Activated B cell treated with CpG ODN at 0.5 μM for 24 hours (primary cell): ENCODE data around the gene PSKH1. TPM values are rescaled to one million over a fixed set of nuclear protein-coding genes. Genes with fewer than 3 reads are reported as not detected.

Source experiments
- ATAC-seq: fragments of 200-7000 bp; cut with Tn5 transposase; one replicate; pipeline ENCODE4 v1.10.0; 2021; ENCODE audit warnings: low read depth, mild to moderate bottlenecking, moderate library complexity
- CTCF ChIA-PET: fragments of 350-600 bp; sonication (Branson Sonifier 250); formaldehyde crosslinking; loops from one replicate; lab custom pipeline; 2021; ENCODE audit warnings: antibody characterized with exemption; lab: Charles Lee
- POLR2A ChIA-PET: fragments of 350-600 bp; sonication (Branson Sonifier 250); formaldehyde crosslinking; loops from one replicate; lab custom pipeline; 2021; ENCODE audit warnings: antibody characterized with exemption; lab: Charles Lee
- DNase-seq: peaks from one replicate; pipeline ENCODE4 v3.0.0; 2022
- H3K27ac Mint-ChIP-seq: one replicate; pipeline ENCODE4 v1.8.0; 2020; ENCODE audit warnings: mixed read lengths
- H3K27me3 Mint-ChIP-seq: one replicate; pipeline ENCODE4 v1.8.0; 2021; ENCODE audit warnings: mixed read lengths
- H3K36me3 Mint-ChIP-seq: one replicate; pipeline ENCODE4 v1.8.0; 2021; ENCODE audit warnings: low read depth, mixed read lengths
- H3K4me1 Mint-ChIP-seq: one replicate; pipeline ENCODE4 v1.8.0; 2021; ENCODE audit warnings: mixed read lengths
- H3K4me3 Mint-ChIP-seq: one replicate; pipeline ENCODE4 v1.8.0; 2020; ENCODE audit warnings: mild to moderate bottlenecking, mixed read lengths
- H3K9me3 Mint-ChIP-seq: one replicate; pipeline ENCODE4 v1.8.0; 2020; ENCODE audit warnings: mixed read lengths
- CTCF ChIP-seq: fragments of 200-600 bp; IDR thresholded peaks from one replicate; pipeline ENCODE4 v1.8.0; 2022; ENCODE audit warnings: antibody characterized with exemption, mild to moderate bottlenecking
- intact Hi-C: fragments of 100-400 bp; cut with micrococcal nuclease; formaldehyde crosslinking; loops from one replicate; pipeline ENCODE4 v1.15.1; 2024
- total RNA-seq: library from RNA; stranded (reverse); gene quantifications from 2 replicates; pipeline ENCODE4 v1.2.3, GENCODE V29; 2022

PSKH1 gene
- total RNA-seq, 1 donor from 2014 or later, result 22.0 TPM

DNA sequence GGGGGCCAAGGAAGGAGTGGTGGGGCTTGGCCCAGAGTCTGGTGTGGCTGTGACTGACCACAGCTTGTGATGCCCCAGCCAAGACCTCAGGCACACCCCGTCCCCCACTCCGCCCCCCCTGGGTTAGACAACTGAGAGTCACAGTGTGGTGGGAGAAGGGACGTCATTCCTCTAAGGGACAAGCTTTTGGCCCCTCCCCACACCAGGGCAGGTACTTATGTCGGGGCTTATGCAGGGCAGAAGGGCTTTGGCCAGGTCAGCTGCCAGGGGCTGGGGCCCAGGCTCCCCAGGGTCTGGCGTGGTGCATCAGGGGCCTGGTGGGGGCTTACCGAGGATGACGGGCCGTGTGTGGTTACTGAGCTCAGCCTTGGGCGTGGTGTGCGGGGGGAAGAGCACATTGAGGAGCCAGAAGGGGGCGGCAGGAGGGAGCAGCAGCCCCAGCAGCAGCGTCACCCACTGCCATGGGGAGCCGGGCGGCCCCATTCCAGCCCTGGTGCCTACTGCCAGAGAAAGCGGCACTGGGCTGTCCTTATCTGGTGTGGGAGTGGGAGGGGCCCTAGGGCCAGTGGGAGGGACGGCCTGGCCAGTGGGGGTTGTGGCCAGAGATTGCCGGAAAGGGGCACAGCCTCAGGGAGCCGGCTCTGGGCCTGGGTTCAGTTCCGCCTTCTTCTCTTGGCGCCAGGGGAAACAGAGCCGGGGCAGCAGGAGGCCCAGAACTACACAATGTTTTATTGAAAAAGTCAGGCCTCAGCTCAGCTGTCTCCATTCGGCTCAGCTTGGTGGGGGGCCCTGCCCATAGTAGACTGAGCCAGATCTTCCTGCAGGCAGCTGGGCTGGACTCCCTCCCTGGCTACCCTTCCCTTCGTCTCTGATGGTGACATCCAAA is 50.8 kb downstream of the PSKH1 start, which contains the start of gene LCAT:
LCAT (minus strand) TSS at position 502 of the 886 bp plus-strand sequence; CDS start at position 483, 19 bp downstream.
- H3K4me3 Mint-ChIP-seq, result no peak within 1 kb of the TSS
- no peak within 1 kb of the TSS for H3K27ac Mint-ChIP-seq
- DNase-seq (no peak), ATAC-seq (no peak)
- no peaks in the 10 kb centered on the region for H3K27me3 Mint-ChIP-seq
- H3K9me3 Mint-ChIP-seq, result no peaks in the 10 kb centered on the region
- intact Hi-C loops, result no loop called here
- CTCF ChIA-PET, result interaction anchor here (1.2 kb wide), 2 partner anchors 60 to 97 kb away, joined by 3 read pairs; no protein-coding TSS in a partner anchor
- peaks cover 18% of the 10 kb centered on the region for H3K4me1 Mint-ChIP-seq
- no peak for TF ChIP-seq CTCF
- POLR2A ChIA-PET, result interaction anchor here (1.0 to 1.1 kb wide), 2 partner anchors 8 to 17 kb away, joined by 3 read pairs; no protein-coding TSS in a partner anchor
- peaks cover 16% of the 10 kb centered on the region for H3K36me3 Mint-ChIP-seq

GRCh38 chr16:67944690-67945391 is 51.8 kb downstream of the PSKH1 start:
- Mint-ChIP-seq H3K9me3 (no peaks in the 10 kb centered on the region), H3K4me3 (no peak overlapping the region), H3K36me3 (peaks cover 16% of the 10 kb centered on the region), H3K27ac (no peak overlapping the region), H3K27me3 (no peaks in the 10 kb centered on the region), H3K4me1 (peaks cover 15% of the 10 kb centered on the region)
- TF ChIP-seq CTCF, result no peak
- intact Hi-C loops, result no loop called here
- CTCF ChIA-PET, result interaction anchor here (1.2 kb wide), 2 partner anchors 61 to 96 kb away, joined by 3 read pairs; no protein-coding TSS in a partner anchor
- ATAC-seq (no peak), DNase-seq (no peak)
- POLR2A ChIA-PET, result interaction anchor here (1.0 to 1.1 kb wide), 2 partner anchors 9 to 16 kb away, joined by 3 read pairs; no protein-coding TSS in a partner anchor

DNA sequence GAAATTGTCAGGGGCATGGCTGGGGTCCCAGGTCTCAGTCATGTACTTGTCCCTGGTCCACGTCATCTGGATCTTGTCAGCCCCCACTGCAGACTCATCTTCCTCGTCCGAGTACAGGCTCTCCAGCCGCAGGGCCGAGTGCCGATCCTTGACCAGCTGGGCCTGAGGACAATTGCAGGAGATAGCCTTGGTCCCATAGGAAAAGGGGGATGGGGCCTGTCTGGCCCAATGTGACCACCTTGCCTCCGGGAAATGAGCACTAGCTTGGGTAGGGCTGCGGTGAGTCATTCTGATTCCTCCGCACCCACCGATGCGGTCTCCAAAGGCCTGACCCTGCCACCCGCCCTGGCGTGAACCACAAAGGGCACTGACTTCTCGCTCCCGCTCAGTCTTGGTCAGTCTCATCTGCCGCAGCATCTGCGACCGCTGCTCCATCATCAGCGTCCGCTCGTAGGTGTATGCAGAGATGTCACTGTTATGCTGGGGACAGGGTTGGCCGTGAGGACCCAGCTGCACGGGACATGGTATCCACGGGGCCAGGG is 52.4 kb downstream of the PSKH1 start:
- POLR2A ChIA-PET, result no interaction called here
- intact Hi-C loops, result no loop called here
- Mint-ChIP-seq H3K9me3 (no peaks in the 10 kb centered on the region), H3K27ac (no peak overlapping the region), H3K36me3 (peaks cover 16% of the 10 kb centered on the region), H3K4me1 (peaks cover 9% of the 10 kb centered on the region), H3K27me3 (no peaks in the 10 kb centered on the region), H3K4me3 (no peak overlapping the region)
- no peak for ATAC-seq
- TF ChIP-seq CTCF, result no peak
- CTCF ChIA-PET, result interaction anchor here (1.2 kb wide), 1 partner anchor 62 kb away, joined by 3 read pairs; no protein-coding TSS in a partner anchor
- no peak for DNase-seq

DNA sequence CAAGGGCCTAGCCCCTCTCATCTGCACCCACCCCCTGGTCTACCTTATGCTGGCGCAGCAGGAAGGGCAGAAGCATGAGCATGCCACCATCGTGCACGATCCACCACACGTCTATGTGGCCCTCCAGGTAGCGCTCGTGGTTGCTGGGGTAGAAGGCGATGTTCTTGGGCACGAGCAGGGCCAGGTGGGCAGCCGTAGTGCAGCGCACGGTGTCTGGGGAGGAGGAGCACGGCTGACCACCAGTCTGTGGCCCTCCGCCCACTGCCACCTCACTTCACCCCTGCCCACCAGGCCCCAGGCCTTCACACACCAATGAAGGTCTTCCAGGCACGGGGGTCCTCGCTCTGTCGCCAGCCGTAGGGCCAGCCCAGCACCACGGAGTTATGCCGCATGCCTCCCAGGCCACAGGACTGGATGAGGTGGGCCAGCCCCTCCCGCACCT is 53.1 kb downstream of the PSKH1 start:
- no peak overlapping the region for H3K27ac Mint-ChIP-seq
- no peak for TF ChIP-seq CTCF
- ChIA-PET POLR2A (no interaction called here), CTCF (no interaction called here)
- H3K9me3 Mint-ChIP-seq, result no peaks in the 10 kb centered on the region
- H3K4me3 Mint-ChIP-seq, result no peak overlapping the region
- no peak for DNase-seq
- no peaks in the 10 kb centered on the region for H3K27me3 Mint-ChIP-seq
- peaks cover 20% of the 10 kb centered on the region for H3K36me3 Mint-ChIP-seq
- intact Hi-C loops, result no loop called here
- peaks cover 8% of the 10 kb centered on the region for H3K4me1 Mint-ChIP-seq
- ATAC-seq, result no peak
